DOHH2 (cell line): ENCODE results near the gene CMC1.
"Not testable (repeated sequence)": the region's sequence is repeated elsewhere in the genome, so short reads cannot be mapped to it uniquely, and the experiment has no call there.

Source experiments
- CTCF ChIP-seq: fragments of 200-600 bp; sonication (generic); IDR thresholded peaks from one replicate; pipeline ENCODE4 v1.5.1; 2014; ENCODE audit warnings: antibody characterized with exemption, mild to moderate bottlenecking, low read depth, low read length; ENCODE audit not compliant: poor library complexity, severe bottlenecking
- EZH2phosphoT487 ChIP-seq: fragments of 200-600 bp; sonication (generic); IDR thresholded peaks from 2 replicates; pipeline ENCODE4 v1.6.1; 2017; ENCODE audit warnings: borderline replicate concordance, mild to moderate bottlenecking, antibody characterized with exemption, low read length, moderate library complexity, mixed read lengths

- not testable (repeated sequence) for TF ChIP-seq CTCF, EZH2phosphoT487
Measured at GRCh38 chr3:28199643-28200042, 41.8 kb upstream of the CMC1 start.
